H9 (cell line): Measurements from ENCODE around the gene TPPP. TPM values are rescaled to one million over a fixed set of nuclear protein-coding genes. Genes with fewer than 3 reads are reported as not detected.
"Not testable (repeated sequence)": the region's sequence is repeated elsewhere in the genome, so short reads cannot be mapped to it uniquely, and the experiment has no call there.

Source experiments
- DNase-seq: peaks from one replicate; pipeline ENCODE4 v3.0.0-alpha.2; 2017
- H2AFZ ChIP-seq: one replicate; pipeline ENCODE4 v1.6.1; 2013; ENCODE audit warnings: mild to moderate bottlenecking, low read length, control low read depth, moderate library complexity
- H2AK5ac ChIP-seq: 2 replicates; pipeline ENCODE4 v1.6.1; 2013; ENCODE audit warnings: low read length, control low read depth, mixed read lengths; ENCODE audit not compliant: insufficient read length
- H2BK120ac ChIP-seq: one replicate; pipeline ENCODE4 v1.6.1; 2013; ENCODE audit warnings: low read depth, mild to moderate bottlenecking, low read length, control low read depth, inconsistent platforms; ENCODE audit not compliant: poor library complexity, severe bottlenecking
- H2BK12ac ChIP-seq: 2 replicates; pipeline ENCODE4 v1.6.1; 2013; ENCODE audit warnings: low read length, control low read depth, mixed read lengths, low read depth; ENCODE audit not compliant: insufficient read length
- H2BK15ac ChIP-seq: 2 replicates; pipeline ENCODE4 v1.6.1; 2013; ENCODE audit warnings: low read depth, low read length, control low read depth
- H2BK20ac ChIP-seq: one replicate; pipeline ENCODE4 v1.6.1; 2013; ENCODE audit warnings: low read depth, mild to moderate bottlenecking, low read length, control low read depth, inconsistent platforms; ENCODE audit not compliant: poor library complexity, severe bottlenecking
- H2BK5ac ChIP-seq: 2 replicates; pipeline ENCODE4 v1.6.1; 2013; ENCODE audit warnings: low read length, control low read depth, mixed read lengths; ENCODE audit not compliant: insufficient read length
- H3K14ac ChIP-seq: 2 replicates; pipeline ENCODE4 v1.6.1; 2013; ENCODE audit warnings: low read length, control low read depth; ENCODE audit not compliant: insufficient read depth
- H3K18ac ChIP-seq: 2 replicates; pipeline ENCODE4 v1.6.1; 2013; ENCODE audit warnings: low read depth, mild to moderate bottlenecking, mixed read lengths, low read length, control low read depth; ENCODE audit not compliant: insufficient read length
- H3K23ac ChIP-seq: 2 replicates; pipeline ENCODE4 v1.6.1; 2013; ENCODE audit warnings: low read length, control low read depth, mixed read lengths, low read depth; ENCODE audit not compliant: insufficient read length
- H3K23me2 ChIP-seq: 2 replicates; pipeline ENCODE4 v1.6.1; 2013; ENCODE audit warnings: low read depth, mild to moderate bottlenecking, mixed read lengths, low read length, control low read depth; ENCODE audit not compliant: insufficient read length, poor library complexity, severe bottlenecking
- H3K27ac ChIP-seq: 2 replicates; pipeline ENCODE4 v1.5.1; 2013; ENCODE audit warnings: low read length, control low read depth, mixed read lengths, low read depth; ENCODE audit not compliant: insufficient read length
- H3K27me3 ChIP-seq: 2 replicates; pipeline ENCODE4 v1.6.1; 2013; ENCODE audit warnings: low read length, control low read depth, inconsistent platforms; ENCODE audit not compliant: insufficient read depth
- H3K4ac ChIP-seq: 2 replicates; pipeline ENCODE4 v1.6.1; 2013; ENCODE audit warnings: low read depth, mild to moderate bottlenecking, control low read depth, inconsistent platforms, low read length, moderate library complexity
- H3K4me1 ChIP-seq: 2 replicates; pipeline ENCODE4 v1.6.1; 2013; ENCODE audit warnings: low read length, control low read depth, inconsistent platforms; ENCODE audit not compliant: insufficient read depth
- H3K4me2 ChIP-seq: 2 replicates; pipeline ENCODE4 v1.6.1; 2013; ENCODE audit warnings: low read length, control low read depth, mixed read lengths; ENCODE audit not compliant: insufficient read length, insufficient read depth
- H3K56ac ChIP-seq: 2 replicates; pipeline ENCODE4 v1.6.1; 2013; ENCODE audit warnings: low read depth, mild to moderate bottlenecking, mixed read lengths, low read length, control low read depth; ENCODE audit not compliant: insufficient read length
- H3K79me1 ChIP-seq: 2 replicates; pipeline ENCODE4 v1.6.1; 2013; ENCODE audit warnings: low read depth, mild to moderate bottlenecking, moderate library complexity, low read length, control low read depth, inconsistent platforms; ENCODE audit not compliant: insufficient read depth, poor library complexity, severe bottlenecking
- H3K79me2 ChIP-seq: 2 replicates; pipeline ENCODE4 v1.6.1; 2013; ENCODE audit warnings: low read length, control low read depth, inconsistent platforms; ENCODE audit not compliant: insufficient read depth
- H3K9ac ChIP-seq: 2 replicates; pipeline ENCODE4 v1.6.1; 2013; ENCODE audit warnings: low read length, control low read depth, mixed read lengths; ENCODE audit not compliant: insufficient read length; ENCODE audit errors: extremely low read depth
- H3K9me3 ChIP-seq: one replicate; pipeline ENCODE4 v1.6.1; 2013; ENCODE audit warnings: low read depth, low read length, inconsistent platforms; ENCODE audit not compliant: control insufficient read depth
- H3T11ph ChIP-seq: one replicate; pipeline ENCODE4 v1.6.1; 2013; ENCODE audit warnings: mild to moderate bottlenecking, low read length, control low read depth, inconsistent platforms
- H4K20me1 ChIP-seq: one replicate; pipeline ENCODE4 v1.6.1; 2013; ENCODE audit not compliant: control insufficient read depth, insufficient read length, insufficient read depth
- H4K5ac ChIP-seq: 2 replicates; pipeline ENCODE4 v1.6.1; 2013; ENCODE audit warnings: low read depth, mild to moderate bottlenecking, mixed read lengths, low read length, control low read depth; ENCODE audit not compliant: insufficient read length
- H4K8ac ChIP-seq: replicated peaks from 2 replicates; pipeline ENCODE4 v1.6.1; 2013; ENCODE audit warnings: low read length, control low read depth, mixed read lengths, low read depth; ENCODE audit not compliant: insufficient read length
- H4K91ac ChIP-seq: 2 replicates; pipeline ENCODE4 v1.6.1; 2013; ENCODE audit warnings: low read depth, mild to moderate bottlenecking, moderate library complexity, mixed read lengths, low read length, control low read depth; ENCODE audit not compliant: insufficient read length
- H3K27ac Mint-ChIP-seq, 3 experiments: 2 replicates in 2 of 3; 3 replicates in 1 of 3; pipeline ENCODE4 v1.8.0; 2020 to 2021; ENCODE audit warnings: mixed read lengths in 3 of 3, mild to moderate bottlenecking in 1 of 3, moderate library complexity in 1 of 3
- H3K27me3 Mint-ChIP-seq: 2 replicates; pipeline ENCODE4 v1.8.0; 2021; ENCODE audit warnings: low read depth, mild to moderate bottlenecking, moderate library complexity, mixed read lengths
- H3K36me3 Mint-ChIP-seq, 3 experiments: 2 replicates in 2 of 3; 3 replicates in 1 of 3; pipeline ENCODE4 v1.8.0; 2020 to 2021; ENCODE audit warnings: low read depth in 3 of 3, mixed read lengths in 3 of 3; ENCODE audit not compliant: insufficient read depth in 1 of 3
- H3K4me1 Mint-ChIP-seq, 2 experiments: 2 replicates each; pipeline ENCODE4 v1.8.0; 2020; ENCODE audit warnings: mixed read lengths in 2 of 2
- H3K4me3 Mint-ChIP-seq, 2 experiments: 2 replicates in 1 of 2; 3 replicates in 1 of 2; pipeline ENCODE4 v1.8.0; 2020 to 2021; ENCODE audit warnings: mild to moderate bottlenecking in 2 of 2, mixed read lengths in 2 of 2, moderate library complexity in 1 of 2
- H3K9me3 Mint-ChIP-seq, 2 experiments: 2 replicates in 1 of 2; 3 replicates in 1 of 2; pipeline ENCODE4 v1.8.0; 2020; ENCODE audit warnings: mild to moderate bottlenecking in 2 of 2, mixed read lengths in 2 of 2, moderate library complexity in 1 of 2
- WGBS: extraction: QIAGEN DNeasy Blood & Tissue Kit; methylation state at CpG from one replicate; pipeline ENCODE4 v1.1.7; 2013; ENCODE audit warnings: missing lambda C conversion rate, low lambda C conversion rate, mixed read lengths; ENCODE audit not compliant: insufficient read length; ENCODE audit errors: extremely low coverage; 5-methylcytosine and 5-hydroxymethylcytosine counted together
- total RNA-seq: library from RNA; stranded (reverse); gene quantifications from 2 replicates; pipeline ENCODE4 v1.2.1, GENCODE V29; 2021

TPPP gene
- total RNA-seq, 1 experiment from 2014 or later = 0.44 TPM

DNA sequence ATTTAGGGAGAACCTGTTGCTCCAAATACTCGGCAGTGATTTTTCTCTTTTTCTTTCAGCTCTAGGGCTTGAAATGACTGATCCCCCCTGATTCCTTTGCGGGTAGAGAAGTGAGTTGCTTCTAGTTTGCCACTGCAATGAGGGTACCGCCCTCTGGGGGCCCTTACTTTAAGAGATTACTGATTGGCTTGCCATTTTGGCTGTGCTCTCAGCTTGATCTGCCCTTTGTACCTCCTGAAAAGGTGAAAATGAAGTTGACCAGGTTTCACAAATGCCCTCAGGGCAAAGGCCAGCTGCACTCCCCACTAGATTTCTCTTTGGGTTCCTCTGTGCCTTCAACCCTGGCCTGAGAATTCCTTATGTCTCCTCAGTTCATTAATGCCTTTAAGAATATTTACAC, 20.5 kb upstream of the TPPP start:
- not testable (repeated sequence) for H3K4me1 Mint-ChIP-seq, H2BK120ac ChIP-seq, H3K56ac ChIP-seq, H3K4me2 ChIP-seq, H3K27ac ChIP-seq, H2BK5ac ChIP-seq, H2AFZ ChIP-seq, H3T11ph ChIP-seq, H4K5ac ChIP-seq, H3K27ac Mint-ChIP-seq, H2BK12ac ChIP-seq, H2BK15ac ChIP-seq, H3K27me3 ChIP-seq, H3K4ac ChIP-seq, H3K36me3 Mint-ChIP-seq, H4K20me1 ChIP-seq, H3K4me3 Mint-ChIP-seq, H2BK20ac ChIP-seq, H3K18ac ChIP-seq, H4K8ac ChIP-seq, H2AK5ac ChIP-seq, H3K79me2 ChIP-seq, H3K9me3 ChIP-seq, H3K9ac ChIP-seq, H3K79me1 ChIP-seq, H3K23ac ChIP-seq, H4K91ac ChIP-seq, DNase-seq, H3K14ac ChIP-seq, H3K23me2 ChIP-seq, H3K4me1 ChIP-seq
- H3K9me3 Mint-ChIP-seq = peaks cover 19 to 20% of the 10 kb centered on the region in 2 experiments
- WGBS = no CpG with 5 or more reads among the region's 3 CpGs
- H3K27me3 Mint-ChIP-seq = peaks cover 52% of the 10 kb centered on the region

DNA sequence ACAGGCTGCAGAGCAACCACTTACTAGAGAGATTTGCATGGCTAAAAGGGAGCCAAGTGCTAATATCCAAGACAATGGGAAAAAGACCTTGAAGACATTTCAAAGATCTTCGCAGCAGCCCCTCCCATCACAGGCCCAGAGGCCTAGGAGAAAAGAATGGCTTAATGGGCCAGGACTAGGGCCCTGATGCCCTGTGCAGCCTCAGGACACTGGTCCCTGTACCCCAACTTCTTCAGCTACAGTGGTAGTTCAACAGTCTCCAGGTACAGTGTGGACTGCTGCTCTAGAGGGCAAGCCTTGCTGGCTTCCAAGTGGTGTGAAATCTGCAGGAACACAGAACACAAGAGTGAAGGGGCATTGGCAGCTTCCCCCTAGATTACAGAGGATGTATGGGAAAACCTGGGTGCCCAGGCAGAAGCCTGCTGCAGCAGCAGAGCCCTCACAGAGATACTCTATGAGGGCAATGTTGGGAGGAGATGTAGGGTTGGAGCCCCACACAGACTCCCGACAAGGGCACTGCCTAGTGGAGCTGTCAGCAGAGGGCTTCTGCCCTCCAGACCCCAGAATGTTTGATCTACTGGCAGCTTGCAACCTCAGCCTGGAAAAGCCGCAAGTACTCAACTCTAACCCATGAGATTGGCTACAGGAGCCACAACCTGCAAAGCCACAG, 15.8 kb upstream of the TPPP start:
- not testable (repeated sequence) for H3K9me3 ChIP-seq, H3T11ph ChIP-seq, H2BK120ac ChIP-seq, H3K56ac ChIP-seq, H3K27me3 ChIP-seq, H3K27ac Mint-ChIP-seq, H4K8ac ChIP-seq, H3K4me3 Mint-ChIP-seq, H2BK12ac ChIP-seq, H2BK15ac ChIP-seq, H2AFZ ChIP-seq, H3K4me1 ChIP-seq, H3K36me3 Mint-ChIP-seq, H2BK20ac ChIP-seq, H4K5ac ChIP-seq, H2AK5ac ChIP-seq, H3K23ac ChIP-seq, DNase-seq, H3K27ac ChIP-seq, H2BK5ac ChIP-seq, H3K4ac ChIP-seq, H3K79me1 ChIP-seq, H4K91ac ChIP-seq, H3K18ac ChIP-seq, H3K14ac ChIP-seq, H3K79me2 ChIP-seq, H3K9ac ChIP-seq, H3K23me2 ChIP-seq, H4K20me1 ChIP-seq, H3K4me2 ChIP-seq, H3K4me1 Mint-ChIP-seq
- WGBS = no CpG with 5 or more reads among the region's 3 CpGs
- H3K9me3 Mint-ChIP-seq = peaks cover 13 to 16% of the 10 kb centered on the region in 2 experiments
- peaks cover 14% of the 10 kb centered on the region for H3K27me3 Mint-ChIP-seq
